ENCODE results near the gene CCDC190.

CCDC190 gene

DNA sequence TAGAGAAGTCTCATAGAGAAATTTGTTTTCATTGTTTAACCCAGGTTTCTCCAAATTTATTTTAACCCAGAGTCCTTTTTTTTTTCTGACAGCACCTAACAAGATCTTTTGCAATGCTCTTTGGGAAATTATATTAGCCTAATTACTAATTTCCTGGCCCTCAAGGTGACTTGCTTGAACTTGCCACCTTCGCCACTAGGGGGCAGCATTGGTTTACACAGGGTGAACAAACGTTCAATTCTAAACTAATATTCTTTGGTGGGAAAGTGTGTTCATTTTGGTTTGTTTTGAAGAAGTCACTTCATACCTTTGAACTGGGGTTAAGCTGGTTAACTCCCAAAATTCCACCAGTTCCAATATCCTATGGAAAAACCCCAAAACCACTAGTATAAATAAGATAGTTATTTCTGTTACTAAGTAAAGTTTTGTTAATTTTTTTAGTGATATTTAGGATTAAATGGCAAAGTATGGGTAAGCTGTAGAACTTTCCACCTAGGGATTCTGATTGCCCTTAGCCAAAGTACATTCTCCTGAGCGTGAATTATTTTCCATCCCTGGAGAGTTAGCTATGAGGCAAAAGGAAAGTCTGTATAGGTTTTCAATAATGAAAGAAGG lies 13.0 kb downstream of the CCDC190 start:
- H3K4me3 ChIP-seq (ENCODE audit: low read depth, low read length) = no peak overlapping the region
- TF ChIP-seq, protein P1, sequence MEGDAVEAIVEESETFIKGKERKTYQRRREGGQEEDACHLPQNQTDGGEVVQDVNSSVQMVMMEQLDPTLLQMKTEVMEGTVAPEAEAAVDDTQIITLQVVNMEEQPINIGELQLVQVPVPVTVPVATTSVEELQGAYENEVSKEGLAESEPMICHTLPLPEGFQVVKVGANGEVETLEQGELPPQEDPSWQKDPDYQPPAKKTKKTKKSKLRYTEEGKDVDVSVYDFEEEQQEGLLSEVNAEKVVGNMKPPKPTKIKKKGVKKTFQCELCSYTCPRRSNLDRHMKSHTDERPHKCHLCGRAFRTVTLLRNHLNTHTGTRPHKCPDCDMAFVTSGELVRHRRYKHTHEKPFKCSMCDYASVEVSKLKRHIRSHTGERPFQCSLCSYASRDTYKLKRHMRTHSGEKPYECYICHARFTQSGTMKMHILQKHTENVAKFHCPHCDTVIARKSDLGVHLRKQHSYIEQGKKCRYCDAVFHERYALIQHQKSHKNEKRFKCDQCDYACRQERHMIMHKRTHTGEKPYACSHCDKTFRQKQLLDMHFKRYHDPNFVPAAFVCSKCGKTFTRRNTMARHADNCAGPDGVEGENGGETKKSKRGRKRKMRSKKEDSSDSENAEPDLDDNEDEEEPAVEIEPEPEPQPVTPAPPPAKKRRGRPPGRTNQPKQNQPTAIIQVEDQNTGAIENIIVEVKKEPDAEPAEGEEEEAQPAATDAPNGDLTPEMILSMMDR (IDR thresholded peaks at IDR 0.05; ENCODE audit: low read depth, low read length, missing control alignments) = peak; percentile 85
- peak; percentile 79 for DNase-seq (ENCODE audit: low read depth)
- in situ Hi-C loops (cut with HindIII; ENCODE audit: low sequenced_read_pairs) = no loop called here

DNA sequence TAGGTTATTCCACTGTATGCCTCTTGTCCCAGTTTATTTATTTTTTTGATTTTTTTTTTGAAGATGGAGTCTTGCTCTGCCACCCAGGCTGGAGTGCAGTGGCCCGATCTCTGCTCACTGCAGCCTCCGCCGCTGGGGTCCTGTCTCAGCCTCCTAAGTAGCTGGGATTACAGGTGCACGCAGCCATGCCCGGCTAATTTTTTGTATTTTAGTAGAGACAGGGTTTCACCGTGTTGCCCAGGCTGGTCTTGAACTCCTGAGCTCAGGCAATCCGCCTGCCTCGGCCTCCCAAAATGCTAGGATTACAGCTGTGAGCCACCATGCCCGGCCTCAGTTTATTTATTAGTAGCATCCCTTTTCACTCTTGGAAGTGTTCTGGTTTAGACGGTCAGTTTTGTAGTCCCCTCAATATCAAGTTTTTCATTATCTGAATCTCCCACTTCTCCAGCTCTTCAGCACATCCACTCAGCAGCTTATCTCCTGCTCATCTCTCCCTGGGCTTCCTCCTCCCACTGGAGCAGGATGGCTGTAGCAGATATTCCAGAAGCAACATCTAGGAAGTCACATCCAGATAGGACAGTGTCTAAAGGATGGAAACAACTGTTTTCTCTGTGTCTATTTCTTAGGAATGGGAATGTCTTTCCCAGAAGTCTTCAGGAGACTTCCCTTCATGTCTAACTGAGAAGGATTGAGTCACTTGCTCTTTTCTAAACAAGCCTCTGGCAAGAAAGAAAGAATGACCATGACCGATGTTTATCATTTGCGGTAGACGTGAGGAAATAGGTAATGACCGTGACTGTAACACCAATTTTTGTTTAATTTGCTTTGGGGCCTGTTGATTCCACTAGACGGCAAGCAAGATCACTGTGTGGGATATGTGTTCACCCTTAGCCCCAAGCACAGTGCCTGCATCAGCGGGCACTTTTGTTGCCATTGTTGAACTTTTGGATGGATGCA lies 14.4 kb downstream of the CCDC190 start:
- no peak overlapping the region for H3K4me3 ChIP-seq (ENCODE audit: low read depth, low read length)
- DNase-seq (ENCODE audit: low read depth) = peak; percentile 89
- TF ChIP-seq, protein P1 (IDR thresholded peaks at IDR 0.05; ENCODE audit: low read depth, low read length, missing control alignments) = peak; percentile 12
- in situ Hi-C loops (cut with HindIII; ENCODE audit: low sequenced_read_pairs) = no loop called here

DNA sequence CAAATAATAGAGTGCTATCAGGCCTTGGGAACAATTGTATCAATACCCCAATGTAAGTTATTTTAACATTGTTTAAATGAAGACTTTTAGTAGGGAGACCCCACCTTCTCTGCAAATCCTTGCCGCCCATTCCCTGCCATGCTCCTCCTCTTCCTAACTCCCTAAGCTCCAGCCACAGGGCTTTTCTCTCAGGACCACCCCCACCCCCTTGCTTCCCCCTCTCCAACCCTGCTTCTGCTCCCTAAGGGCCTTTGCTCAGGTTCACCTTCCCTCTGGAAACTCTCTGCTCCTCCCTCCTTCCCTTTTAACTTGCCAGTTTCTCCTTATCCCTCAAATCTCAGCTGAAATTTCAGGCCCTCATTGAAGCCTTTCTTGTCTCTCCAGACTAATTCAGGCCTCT lies 16.8 kb downstream of the CCDC190 start:
- H3K4me3 ChIP-seq (ENCODE audit: low read depth, low read length) = no peak overlapping the region
- in situ Hi-C loops (cut with HindIII; ENCODE audit: low sequenced_read_pairs) = no loop called here
- no peak for DNase-seq (ENCODE audit: low read depth)
- TF ChIP-seq, protein P1 (IDR thresholded peaks at IDR 0.05; ENCODE audit: low read depth, low read length, missing control alignments) = no peak

- in situ Hi-C loops (cut with HindIII; ENCODE audit: low sequenced_read_pairs) = no loop called here
- TF ChIP-seq, protein P1 (IDR thresholded peaks at IDR 0.05; ENCODE audit: low read depth, low read length, missing control alignments) = peak; percentile 3
- no peak for DNase-seq (ENCODE audit: low read depth)
- H3K4me3 ChIP-seq (ENCODE audit: low read depth, low read length) = no peak overlapping the region
These were observed 20.6 kb downstream of the CCDC190 start for GRCh38 chr1:162840250-162840839.

DNA sequence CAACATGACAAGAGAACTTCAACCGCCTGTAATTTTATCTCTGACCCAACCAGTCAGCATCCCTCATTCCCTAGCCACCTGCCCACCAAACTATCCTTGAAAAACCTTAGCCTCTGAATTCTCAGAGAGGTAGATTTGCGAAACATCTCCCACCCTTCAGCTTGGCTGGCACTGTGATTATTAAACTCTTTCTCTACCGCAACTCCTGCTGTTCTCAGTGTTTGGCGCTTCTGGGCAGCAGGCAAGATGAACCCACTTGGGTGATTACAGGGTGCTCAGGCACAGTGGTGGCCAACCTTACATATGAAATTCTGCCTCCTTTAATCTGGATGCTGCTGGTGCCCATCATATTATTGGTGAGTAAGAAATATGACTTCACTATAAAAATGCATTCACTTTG lies 22.1 kb downstream of the CCDC190 start:
- in situ Hi-C loops (cut with HindIII; ENCODE audit: low sequenced_read_pairs) = no loop called here
- no peak overlapping the region for H3K4me3 ChIP-seq (ENCODE audit: low read depth, low read length)
- DNase-seq (ENCODE audit: low read depth) = no peak
- TF ChIP-seq, protein P1 (IDR thresholded peaks at IDR 0.05; ENCODE audit: low read depth, low read length, missing control alignments) = no peak

DNA sequence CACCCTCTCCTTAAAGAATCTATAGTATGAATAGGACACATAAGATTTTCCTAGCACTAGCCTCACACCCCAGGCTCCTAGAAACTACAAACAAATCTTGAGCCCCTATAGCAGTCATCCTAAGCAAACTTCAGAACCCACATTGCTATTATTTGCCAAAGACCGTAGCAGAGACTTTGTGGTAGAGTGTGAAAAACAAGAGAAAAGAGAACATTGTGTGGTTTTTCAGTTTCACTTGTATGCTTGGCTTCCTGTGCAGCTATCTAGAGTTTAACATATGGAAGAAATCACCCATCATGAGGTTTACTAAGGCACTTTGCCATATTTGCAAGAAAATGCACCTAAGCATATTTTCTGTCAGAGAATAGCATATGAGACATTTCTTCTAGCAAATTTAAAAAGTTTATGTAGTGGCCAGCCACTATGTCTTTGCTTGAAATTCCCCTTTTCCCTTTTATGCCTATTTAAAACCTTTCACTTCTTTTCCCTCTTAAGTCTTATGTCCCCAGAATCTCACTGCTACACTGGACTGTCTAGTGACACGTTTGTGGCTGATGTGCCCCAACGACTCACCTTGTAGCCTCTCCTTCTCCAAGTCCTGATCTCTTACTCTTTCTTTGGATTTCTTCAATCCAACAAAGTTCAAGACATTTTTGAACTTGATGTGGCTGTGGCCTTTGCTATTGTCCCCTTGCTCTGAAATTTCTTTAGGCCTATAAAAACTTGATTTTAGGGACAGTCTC lies 25.6 kb downstream of the CCDC190 start:
- DNase-seq (ENCODE audit: low read depth) = peak; percentile 53

More for the DNA sequence above, 25.6 kb downstream of the CCDC190 start:
- TF ChIP-seq, protein P1 (IDR thresholded peaks at IDR 0.05; ENCODE audit: low read depth, low read length, missing control alignments) = no peak
- in situ Hi-C loops (cut with HindIII; ENCODE audit: low sequenced_read_pairs) = no loop called here
- no peak overlapping the region for H3K4me3 ChIP-seq (ENCODE audit: low read depth, low read length)
